ENCODE data around the gene LCE2B.
"Not testable (repeated sequence)": the region's sequence is repeated elsewhere in the genome, so short reads cannot be mapped to it uniquely, and the experiment has no call there.

Gene LCE2B

GRCh38 chr1:152685823-152686222, at the start of gene LCE2B:
Gene LCE2B (plus strand): TSS chr1:152686123. CDS start chr1:152686844, 721 bp downstream.
- DNase-seq: not testable (repeated sequence)

DNA sequence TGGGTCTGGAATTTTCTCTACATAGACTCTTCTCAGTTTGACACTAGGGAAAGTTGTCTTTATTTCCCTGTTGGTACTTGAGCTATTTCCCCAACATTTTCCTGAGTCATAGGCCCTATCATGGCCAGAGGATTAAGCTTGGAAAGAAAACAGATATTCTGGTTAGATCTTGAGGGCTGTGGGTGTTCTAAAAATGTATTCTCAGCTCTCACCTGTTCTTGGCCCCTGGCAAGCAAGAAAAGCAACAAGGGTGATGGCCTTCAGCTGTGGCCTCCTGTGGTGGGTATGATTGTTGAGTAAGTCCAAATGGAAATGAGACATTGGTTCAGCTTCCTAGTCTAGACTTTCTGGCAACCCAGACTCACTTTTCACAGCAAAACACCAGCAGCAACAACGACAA, 45.6 kb upstream of the LCE2B start:
- no peak for DNase-seq

- DNase-seq: no peak
Observed at GRCh38 chr1:152643945-152644344, 42.0 kb upstream of the LCE2B start.

DNA sequence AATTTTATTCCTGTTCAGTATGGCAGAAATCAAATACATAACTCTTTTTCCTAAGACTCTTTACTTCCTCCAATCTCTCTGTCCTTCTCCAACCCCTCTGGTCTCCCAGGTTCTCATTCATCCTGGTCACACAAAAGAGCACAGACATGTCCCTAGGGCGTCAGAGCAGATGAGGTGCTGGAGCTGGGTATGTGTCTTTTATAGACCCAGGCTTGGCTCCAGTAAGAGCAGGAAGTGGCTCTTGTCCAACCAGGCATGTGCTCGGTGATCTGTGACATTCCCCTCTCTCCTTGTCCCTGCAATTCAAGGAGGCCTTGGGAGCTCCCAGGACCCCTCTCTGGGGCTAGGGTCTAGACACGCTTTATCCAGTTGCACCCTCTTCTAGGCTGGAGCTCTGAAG, 40.8 kb upstream of the LCE2B start:
- DNase-seq: no peak

- no peak for DNase-seq
Observed at GRCh38 chr1:152646656-152647055, 39.3 kb upstream of the LCE2B start.

DNA sequence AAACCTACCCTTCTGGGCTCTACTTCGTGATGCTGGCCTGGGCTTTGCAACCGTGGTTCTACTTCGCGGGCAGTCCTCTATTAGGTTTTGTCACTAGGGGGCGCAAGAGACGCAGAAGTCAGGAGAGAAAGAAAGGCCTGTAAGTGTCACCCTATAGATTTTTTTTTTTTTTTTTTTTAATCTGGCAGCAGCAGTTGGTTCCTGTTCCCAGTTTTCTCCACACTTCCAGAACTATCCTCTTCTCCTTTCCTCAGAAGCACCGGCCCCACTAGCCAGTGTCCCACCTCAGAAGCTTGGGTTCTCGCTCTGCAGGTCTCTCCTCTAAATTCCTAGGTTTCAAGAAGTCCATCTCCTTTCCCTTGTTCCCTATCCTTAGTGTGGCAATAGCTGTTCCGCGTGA, 31.8 kb upstream of the LCE2B start:
- peak in 8 of 14 donors; percentile 0 to 35 (median 2) for DNase-seq

GRCh38 chr1:152656459-152656858, 29.5 kb upstream of the LCE2B start:
- no peak for DNase-seq

- DNase-seq: no peak
Observed at GRCh38 chr1:152657677-152658076, 28.2 kb upstream of the LCE2B start.

- DNase-seq: no peak
Observed at GRCh38 chr1:152658649-152659048, 27.3 kb upstream of the LCE2B start.

- DNase-seq: no peak
Observed at GRCh38 chr1:152663098-152663497, 22.8 kb upstream of the LCE2B start, which contains the start of gene LCE2D. Gene LCE2D (plus strand): TSS chr1:152663380. CDS start chr1:152664106, 726 bp downstream.

- DNase-seq: not testable (repeated sequence)
Observed at GRCh38 chr1:152666171-152666570, 19.8 kb upstream of the LCE2B start.

DNA sequence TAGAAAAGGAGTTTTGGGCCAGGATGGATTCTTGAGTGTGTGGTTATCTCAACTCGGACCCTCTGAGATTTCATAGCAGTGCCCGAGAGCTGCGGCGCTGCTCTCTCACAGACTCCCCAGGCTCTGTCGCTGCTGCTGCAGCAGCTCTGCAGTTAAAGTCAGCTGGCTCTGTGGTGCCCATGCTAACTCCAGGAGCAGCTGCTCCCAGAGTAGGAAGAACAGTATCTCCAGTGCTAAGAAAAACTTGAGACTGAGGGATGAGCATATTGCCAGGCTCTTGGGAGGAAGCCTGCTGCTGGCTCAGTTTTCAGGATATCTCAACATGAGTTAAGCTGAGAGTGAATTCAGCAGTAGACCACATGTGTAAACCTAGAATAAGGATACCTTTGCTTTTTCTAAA, 18.3 kb upstream of the LCE2B start:
- no peak for DNase-seq

DNA sequence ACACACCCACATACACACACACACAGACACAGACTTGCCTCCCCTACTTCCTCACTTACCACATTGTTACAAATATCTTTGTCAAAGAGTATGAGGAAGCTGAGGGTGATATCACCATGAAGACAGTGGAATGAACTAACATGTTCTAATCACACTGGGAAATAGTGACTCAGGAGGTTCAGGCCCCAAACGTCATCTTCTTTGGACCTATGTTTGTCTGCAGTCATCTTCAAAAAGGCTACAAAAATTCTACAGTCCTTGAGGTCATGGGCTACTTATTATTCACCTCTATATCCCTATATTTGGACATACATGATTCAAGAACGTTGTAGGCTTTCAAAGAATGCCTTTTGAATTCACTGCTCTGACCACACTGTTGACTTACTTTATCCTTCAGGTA, 12.9 kb upstream of the LCE2B start:
- no peak for DNase-seq

GRCh38 chr1:152674983-152675382, 10.9 kb upstream of the LCE2B start, which contains the start of gene LCE2C:
Gene LCE2C (plus strand): TSS chr1:152675279. CDS start chr1:152676016, 737 bp downstream.
- not testable (repeated sequence) for DNase-seq

- DNase-seq: no peak
Observed at GRCh38 chr1:152679459-152679858, 6.5 kb upstream of the LCE2B start.

DNA sequence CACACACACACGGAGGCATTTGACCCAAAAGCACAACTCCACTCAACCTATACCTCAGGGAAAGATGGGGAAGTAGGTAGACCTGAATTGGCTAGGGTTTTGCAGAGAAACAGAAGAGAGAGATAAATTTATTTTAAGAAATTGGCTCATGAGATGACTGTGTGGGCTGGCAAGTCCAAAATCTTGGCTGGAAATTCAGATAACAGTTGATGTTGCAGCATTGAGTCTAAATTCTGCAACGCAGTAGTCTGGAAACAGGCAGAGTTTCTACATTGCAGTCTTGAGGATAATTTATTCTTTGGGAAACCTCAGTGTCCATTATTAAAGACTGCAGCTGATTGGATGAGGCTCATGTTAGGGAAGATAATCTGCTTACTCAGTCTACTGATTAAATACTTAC, 4.3 kb upstream of the LCE2B start:
- no peak for DNase-seq

GRCh38 chr1:152683846-152684245, 2.1 kb upstream of the LCE2B start:
- no peak for DNase-seq

DNA sequence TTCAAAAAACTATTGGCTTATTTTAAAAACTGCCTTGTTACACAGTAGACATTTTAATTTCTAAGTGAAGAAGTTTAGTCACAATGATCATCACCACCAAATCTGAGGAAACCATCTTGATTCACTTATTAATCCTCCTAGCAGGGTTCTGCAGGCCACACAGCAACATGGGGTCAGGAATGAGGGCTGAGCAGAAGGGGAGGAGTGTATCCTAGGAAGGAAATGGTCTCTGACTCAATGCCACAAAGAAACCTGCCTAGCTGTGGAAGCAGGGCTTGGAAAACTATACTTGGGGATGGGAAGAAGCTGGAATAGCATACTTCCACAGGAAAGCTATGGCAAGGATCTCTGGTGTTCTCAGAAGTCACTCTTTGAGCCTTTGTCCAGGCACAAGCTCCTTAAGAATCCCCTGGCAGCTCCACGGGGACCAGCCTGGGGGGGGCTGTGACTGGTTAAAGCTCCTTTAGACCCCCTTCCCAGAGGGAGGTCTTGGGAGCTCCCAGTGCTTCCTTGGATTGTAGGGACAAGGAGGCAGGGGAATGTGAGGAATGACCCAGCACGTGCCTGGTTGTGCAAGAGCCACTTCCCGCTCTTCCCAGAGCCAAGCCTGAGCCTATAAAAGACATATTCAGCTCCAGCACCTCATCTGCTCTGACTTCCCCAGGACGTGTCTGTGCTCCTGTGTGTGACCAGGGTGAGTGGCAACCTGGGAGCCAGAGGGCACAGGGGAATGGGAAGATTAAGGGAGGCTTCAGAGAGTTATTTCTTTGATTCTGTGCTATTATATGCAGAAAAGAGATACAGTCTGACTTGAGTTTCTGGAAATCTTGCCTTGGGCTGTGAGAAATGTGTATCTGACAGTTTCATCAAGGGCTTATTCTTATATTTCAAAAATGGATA, 12.0 kb downstream of the LCE2B start, which contains the start of gene LCE2A:
Gene LCE2A (plus strand): TSS at position 645 of the 900 bp plus-strand sequence. CDS start 557 bp downstream, outside the sequence.
- DNase-seq: no peak

GRCh38 chr1:152699746-152700145, 13.8 kb downstream of the LCE2B start:
- DNase-seq: no peak

GRCh38 chr1:152707860-152708259, 21.9 kb downstream of the LCE2B start, which contains the start of gene LCE4A:
Gene LCE4A (plus strand): TSS chr1:152708160. CDS start chr1:152709076, 916 bp downstream.
- no peak for DNase-seq

DNA sequence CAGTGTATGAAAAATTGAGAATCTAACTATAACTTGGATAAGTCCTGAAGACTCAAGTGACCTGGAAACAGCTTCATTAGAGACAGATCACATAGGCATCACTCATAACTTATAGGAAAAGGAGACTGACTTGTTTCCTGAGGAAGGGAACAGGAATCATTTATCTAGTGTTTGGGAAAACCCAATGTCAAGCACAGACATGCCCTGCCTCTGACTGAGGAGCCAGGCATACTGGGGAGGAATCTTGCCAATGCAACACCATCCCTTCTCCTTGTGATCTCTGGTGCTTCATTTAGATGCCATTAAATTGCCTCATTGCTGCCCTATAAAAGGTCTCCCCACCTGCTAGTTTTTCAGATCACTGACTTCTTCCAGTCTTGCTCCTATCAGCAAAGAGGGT, 32.3 kb downstream of the LCE2B start:
- DNase-seq: no peak

GRCh38 chr1:152725261-152725660, 39.3 kb downstream of the LCE2B start:
- no peak for DNase-seq

- DNase-seq: no peak
Observed at GRCh38 chr1:152728986-152729385, 43.1 kb downstream of the LCE2B start.

- no peak for DNase-seq
Observed at GRCh38 chr1:152735648-152736047, 49.7 kb downstream of the LCE2B start.
